NCI-H2029 (cell line): ENCODE results near the gene ACADS.

ENCODE experiments used
- DNase-seq: peaks from one replicate; lab custom pipeline; 2025; lab: John Stamatoyannopoulos, UW

ACADS gene

GRCh38 chr12:120702637-120703036 is 23.0 kb upstream of the ACADS start:
- DNase-seq, result peak; percentile 41

DNA sequence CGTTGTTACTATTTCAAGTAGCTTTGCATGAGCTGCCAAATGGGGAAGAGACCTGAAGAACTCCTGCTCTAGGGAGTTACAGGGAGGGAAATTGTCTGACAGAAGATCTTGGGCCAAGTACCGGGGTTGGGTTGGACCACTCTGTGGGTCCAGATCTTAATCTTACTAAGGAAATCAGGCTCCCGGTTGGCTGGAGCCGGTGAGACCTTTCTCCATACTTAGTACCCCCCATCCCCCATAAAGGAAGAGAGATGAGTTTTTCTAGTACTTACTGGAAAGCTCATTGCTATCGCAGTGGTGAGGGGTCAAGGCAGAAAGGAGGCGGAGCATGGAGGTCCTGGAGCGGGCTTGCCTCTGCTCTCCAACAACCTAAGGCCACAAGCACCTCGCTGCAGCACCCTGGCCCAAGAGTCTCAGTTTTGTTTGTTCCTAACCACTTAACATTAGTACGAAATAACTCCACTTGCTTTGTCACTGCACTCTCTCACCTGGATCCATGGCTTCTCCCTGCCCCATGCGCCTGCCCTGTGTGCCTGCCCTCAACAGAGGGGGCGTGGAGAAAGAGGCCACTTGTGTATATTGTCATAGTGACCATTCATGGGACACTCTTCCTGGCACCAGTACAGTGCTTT is 22.2 kb upstream of the ACADS start:
- no peak for DNase-seq

- no peak for DNase-seq
These were observed 20.0 kb upstream of the ACADS start for GRCh38 chr12:120705618-120706017.

DNA sequence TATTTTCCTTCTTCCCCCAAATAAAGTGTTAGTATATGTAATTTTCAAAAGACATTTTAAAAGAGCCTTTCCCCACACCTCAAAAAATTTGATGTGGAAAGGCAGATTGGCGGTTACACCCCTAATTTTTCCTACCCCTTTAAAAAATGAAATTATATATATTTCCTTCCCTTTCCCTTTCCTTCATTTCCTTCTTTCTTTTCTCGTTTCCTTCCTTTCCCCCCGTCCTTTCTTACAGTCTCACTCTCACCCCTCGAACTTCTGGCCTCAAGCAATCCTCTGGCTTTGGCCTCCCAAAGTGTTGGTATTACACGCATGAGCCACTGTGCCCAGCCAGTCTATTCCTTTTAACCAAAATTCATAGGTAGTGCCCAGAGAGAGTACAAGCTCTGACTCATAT is 19.6 kb upstream of the ACADS start:
- DNase-seq, result no peak

- no peak for DNase-seq
These were observed 17.0 kb upstream of the ACADS start for GRCh38 chr12:120708651-120709050.

DNA sequence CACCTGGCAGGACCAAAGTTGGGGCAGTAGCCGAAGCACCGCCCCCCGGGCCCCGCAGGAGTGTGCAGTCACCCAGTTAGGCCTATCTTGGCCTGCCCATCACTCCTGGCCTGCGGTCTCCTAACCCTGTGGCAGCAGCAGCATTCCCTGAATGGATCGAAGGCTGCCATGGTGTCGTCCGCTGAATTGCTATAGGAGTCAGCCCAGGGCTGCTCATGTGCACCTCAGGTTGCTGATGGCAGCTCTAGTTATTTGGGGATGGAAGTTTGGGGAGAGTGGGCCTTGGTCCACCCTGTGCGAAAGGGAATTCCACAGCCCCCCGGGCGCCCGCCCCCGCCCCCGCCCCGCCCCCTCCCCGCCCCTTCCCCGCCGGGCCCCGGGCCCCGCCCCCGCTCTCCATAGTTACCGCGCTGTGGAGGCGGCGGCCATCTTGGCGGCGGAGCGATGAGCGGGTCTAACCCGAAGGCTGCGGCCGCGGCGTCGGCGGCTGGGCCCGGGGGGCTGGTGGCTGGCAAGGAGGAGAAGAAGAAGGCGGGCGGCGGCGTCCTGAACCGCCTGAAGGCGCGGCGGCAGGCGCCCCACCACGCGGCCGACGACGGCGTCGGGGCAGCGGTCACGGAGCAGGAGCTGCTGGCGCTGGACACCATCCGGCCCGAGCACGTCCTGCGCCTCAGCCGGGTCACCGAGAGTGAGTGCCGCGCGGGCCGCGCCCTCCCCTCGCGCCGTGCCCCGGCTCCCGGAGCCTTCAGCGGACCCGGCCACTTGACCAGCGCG is 15.4 kb upstream of the ACADS start, which contains the start of gene UNC119B:
Gene UNC119B, plus strand, starts transcription at position 428 of the 774 bp plus-strand sequence. Its CDS starts 17 bp downstream, at position 445.
- DNase-seq, result peak; percentile 25

DNA sequence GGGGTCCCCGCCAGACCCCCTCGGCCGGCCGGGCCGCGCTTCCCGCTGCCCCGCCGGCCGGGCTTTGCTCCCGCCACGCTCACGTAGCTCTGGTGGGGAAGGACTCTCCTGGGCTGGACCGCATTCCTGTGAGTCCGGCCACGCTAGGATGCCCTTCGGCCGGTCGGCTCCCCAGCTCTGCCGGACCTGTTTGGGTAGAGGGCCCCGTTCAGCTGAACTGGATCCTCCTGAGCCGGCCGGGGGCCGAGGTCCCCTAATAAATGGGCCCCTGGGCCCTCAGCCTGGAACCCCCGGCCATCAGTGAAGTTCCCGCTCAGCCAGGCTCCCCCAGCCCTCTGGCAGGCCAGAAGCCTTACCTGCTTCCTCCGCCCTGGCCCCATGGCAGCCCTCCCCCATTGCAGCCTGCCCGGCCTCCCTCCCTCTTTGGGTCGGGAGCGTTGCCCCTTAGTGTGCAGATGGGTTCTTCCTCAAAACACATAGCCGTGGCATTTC is 14.8 kb upstream of the ACADS start:
- DNase-seq, result no peak

DNA sequence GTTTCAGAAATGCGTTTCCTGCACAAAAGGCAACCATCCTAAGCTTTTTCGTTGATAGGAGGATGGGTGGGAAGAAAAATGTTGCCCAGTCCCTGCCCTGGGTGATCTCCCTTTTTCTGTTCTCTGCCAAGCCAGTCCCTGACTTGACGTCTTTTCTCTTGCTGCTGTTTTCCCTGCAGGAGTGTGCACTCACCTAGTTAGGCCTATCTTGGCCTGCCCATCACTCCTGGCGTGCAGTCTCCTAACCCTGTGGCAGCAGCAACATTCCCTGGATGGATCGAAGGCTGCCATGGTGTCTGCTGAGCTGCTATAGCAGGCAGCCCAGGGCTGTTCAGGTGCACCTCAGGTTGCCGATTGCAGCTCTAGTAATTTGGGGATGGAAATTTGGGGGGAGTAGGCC is 14.2 kb upstream of the ACADS start:
- no peak for DNase-seq

DNA sequence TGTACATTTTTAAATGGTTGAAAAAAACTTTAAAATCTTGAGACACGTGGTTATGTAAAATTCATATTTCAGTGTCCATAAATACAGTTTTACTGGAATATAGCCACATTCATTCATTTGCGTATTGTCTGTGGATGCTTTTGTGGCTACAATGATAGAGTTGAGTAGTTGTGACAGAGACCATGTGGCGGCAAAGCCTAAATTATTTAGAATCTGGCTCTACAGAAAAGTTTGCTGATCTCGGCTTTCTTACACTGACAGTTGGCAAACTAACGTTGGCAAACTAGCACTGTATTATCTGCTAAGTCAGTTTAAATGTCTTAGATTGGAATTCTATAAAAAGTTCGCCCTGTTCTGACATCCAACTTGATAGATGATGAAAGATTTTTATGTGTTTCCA is 13.0 kb upstream of the ACADS start:
- no peak for DNase-seq

DNA sequence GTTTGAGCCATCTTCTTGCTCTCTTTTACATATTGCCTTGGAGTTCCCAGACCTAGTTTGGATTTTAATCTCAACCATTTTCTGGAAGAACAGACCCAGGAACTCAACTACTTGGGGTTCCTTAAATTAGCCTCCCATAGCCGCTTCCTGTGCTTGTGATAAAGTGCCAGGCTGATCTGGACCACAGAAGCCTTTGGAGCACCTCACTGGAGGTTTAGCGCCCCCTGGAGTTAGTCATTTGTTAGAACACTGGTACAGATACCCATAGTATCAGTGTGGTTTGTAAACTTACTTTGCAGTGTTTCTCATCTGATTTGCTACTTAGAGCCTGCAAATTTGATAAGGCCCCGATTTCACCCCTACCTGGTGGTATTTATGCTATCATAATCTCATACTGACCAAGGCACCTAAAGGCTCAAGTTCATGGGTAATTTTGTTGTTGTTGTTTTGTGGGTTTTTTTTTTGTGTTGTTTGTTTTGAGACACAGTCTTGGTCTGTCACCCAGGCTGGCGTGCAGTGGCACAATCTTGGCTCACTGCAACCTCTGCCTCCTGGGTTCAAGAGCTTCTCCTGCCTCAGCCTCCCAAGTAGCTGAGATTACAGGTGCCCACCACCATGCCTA is 11.7 kb upstream of the ACADS start:
- peak; percentile 77 for DNase-seq

DNA sequence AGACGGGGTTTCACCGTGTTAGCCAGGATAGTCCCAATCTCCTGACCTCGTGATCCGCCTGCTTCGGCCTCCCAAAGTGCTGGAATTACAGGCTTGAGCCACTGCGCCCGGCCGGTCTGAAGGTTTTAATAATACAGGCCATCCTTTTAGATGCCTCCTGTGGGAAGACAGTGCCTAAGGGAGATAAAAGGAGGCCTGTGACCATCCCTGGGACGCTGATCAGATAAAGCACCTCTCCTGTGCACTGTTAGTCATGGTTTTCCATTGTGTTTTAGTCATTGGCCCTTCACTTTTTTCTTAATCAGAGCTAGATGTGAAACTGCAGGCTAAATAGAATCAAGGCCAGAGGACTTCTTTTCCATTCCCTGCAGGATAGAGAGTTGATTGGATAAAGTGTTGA is 7.6 kb upstream of the ACADS start:
- no peak for DNase-seq

GRCh38 chr12:120719072-120719471 is 6.6 kb upstream of the ACADS start:
- no peak for DNase-seq

DNA sequence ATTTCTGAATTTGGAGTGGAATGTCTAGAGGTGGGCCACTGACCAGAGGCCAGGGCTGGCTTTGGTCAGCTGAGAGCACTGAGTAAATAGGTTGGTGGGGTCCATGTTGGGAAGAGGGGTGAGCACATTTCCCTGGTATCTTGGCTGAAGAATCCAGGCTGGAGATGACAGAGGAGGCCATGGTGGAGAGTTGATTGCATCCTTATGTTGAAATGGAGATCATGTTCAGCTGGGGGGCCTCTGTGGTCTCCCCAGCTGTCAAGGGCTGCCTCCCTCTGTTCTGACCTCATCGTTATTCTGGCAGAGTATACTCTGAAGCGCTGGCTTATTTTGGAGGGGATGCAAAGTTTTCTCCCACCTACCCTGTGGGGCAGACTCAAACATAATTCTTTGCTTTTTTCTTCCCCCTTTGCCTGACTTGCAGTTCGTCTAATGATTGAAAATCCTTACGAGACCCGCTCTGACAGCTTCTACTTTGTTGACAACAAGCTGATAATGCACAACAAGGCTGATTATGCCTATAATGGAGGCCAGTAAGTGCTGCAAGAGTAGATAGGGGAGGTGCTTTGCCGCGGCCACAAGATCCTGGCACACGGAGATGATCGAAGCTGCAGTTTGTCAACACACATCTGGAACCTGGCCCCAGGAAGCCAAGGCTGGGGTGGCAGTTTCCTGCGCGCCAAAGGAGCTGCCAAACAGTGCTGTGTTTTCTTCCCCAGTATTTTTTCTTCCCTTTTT is 6.0 kb upstream of the ACADS start:
- DNase-seq, result no peak

GRCh38 chr12:120720234-120720986 is 5.2 kb upstream of the ACADS start:
- DNase-seq, result no peak

- no peak for DNase-seq
These were observed 4.4 kb upstream of the ACADS start for GRCh38 chr12:120720987-120721801.

DNA sequence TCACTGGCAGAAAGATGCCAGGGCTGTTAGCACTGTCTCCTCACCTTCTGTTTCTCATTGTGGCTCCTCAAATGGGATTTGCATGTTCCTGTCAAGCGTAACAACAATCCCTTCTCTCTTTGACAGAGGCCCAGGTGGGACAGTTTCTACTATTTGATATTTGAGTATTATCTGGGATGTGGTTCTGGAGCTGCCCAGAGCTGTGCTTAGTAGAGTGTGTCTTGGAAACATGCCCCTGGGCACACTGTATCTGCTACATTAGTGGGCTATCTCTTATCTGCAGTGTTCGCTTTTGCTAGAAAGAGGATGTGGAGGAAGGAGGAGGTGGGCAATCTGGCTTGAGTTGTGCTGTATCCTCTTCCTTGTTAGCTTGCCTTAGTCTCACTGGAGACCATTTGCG is 3.8 kb upstream of the ACADS start:
- DNase-seq, result no peak

DNA sequence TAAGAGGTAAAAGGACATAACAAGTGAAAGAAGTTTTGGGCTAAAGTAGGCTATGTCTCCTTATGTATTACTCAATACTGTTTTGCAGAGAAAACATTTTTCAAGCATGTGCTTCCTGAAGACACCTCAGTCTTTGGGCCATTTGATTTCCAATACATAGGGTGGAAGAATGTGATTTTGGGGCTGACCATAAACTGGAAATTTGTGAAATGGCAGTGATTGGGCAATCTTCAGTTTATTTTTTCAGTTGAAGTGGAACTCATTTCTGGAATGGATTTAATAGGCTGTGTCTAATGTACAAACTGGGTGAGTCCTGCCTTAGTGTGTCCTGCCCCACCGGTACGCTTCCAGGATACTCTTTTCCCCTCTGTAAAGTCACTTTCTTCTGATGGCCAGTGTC is 2.8 kb upstream of the ACADS start:
- DNase-seq, result no peak

- no peak for DNase-seq
These were observed 906 bp upstream of the ACADS start for GRCh38 chr12:120724720-120725119.

DNA sequence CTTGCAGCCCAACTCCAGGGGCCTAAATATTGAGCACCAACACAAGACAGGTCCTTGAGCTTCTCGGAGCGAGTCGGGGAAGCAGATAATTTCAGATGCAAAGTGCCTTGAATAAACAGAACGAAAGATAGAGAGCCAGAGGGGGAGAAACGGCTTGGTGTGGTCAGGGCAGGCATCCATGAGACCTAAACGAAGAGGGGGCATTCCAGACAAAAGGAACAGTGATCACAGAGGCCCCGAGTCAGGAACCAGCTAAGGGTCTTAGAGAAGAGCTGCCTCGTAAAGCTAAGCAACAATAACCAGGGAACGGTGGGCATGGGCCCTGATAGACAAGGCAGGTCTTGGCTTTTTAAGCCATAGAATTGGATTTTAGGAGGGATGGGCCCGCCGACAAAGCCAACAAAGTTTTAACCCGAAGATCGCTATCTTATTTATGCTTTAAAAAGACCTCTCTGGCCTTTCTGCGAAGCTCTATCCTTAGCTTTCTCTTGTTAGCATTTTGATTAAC is 421 bp upstream of the ACADS start:
- DNase-seq, result no peak

- DNase-seq, result no peak
These were observed 826 bp downstream of the ACADS start for GRCh38 chr12:120726510-120726793.

GRCh38 chr12:120726961-120727360 is 1.3 kb downstream of the ACADS start:
- DNase-seq, result no peak
